B cell (primary cell): ENCODE results near the gene KLHL2.
"Not testable (repeated sequence)": the region's sequence is repeated elsewhere in the genome, so short reads cannot be mapped to it uniquely, and the experiment has no call there.

Experiments
- CTCF ChIP-seq: fragments of 200-600 bp; IDR thresholded peaks from one replicate; pipeline ENCODE4 v1.8.0; 2022; ENCODE audit warnings: antibody characterized with exemption, mild to moderate bottlenecking
- EZH2 ChIP-seq: IDR thresholded peaks from 2 replicates; pipeline ENCODE4 v1.6.1; 2012; ENCODE audit warnings: borderline replicate concordance, low read depth, mild to moderate bottlenecking, moderate library complexity, low read length; ENCODE audit not compliant: insufficient read depth, poor library complexity, severe bottlenecking

- not testable (repeated sequence) for TF ChIP-seq CTCF, EZH2
Observed at GRCh38 chr4:165221306-165221705, 13.9 kb downstream of the KLHL2 start.
